Gastroesophageal sphincter (tissue), 4 donors: ENCODE measurements around the gene TNFSF13B. TPM values are rescaled to one million over a fixed set of nuclear protein-coding genes. Genes with fewer than 3 reads are reported as not detected.
A peak's percentile ranks its signal among the peaks of the same experiment; 100 is the strongest.

Experiments used
- ATAC-seq: fragments of 150-250 bp; one replicate; pipeline ENCODE4 v1.9.1; 2016; ENCODE audit warnings: mild to moderate bottlenecking, moderate library complexity
- H3K27ac ChIP-seq, 4 donors: fragments of 200-600 bp; sonication (generic) in 3 of 4; 1 replicate in 3 of 4; 2 replicates in 1 of 4; pipeline ENCODE4 v1.5.1; 2016 to 2019
- H3K27me3 ChIP-seq: fragments of 200-600 bp; sonication (generic); one replicate; pipeline ENCODE4 v1.5.1; 2019
- H3K36me3 ChIP-seq, 2 donors: fragments of 200-600 bp; sonication (generic); one replicate each; pipeline ENCODE4 v1.5.1; 2019; ENCODE audit warnings: control low read depth in 1 of 2
- H3K4me1 ChIP-seq, 3 donors: fragments of 200-600 bp; sonication (generic); 1 replicate in 2 of 3; 2 replicates in 1 of 3; pipeline ENCODE4 v1.5.1; 2016 to 2019; ENCODE audit warnings: control low read depth in 2 of 3
- H3K4me3 ChIP-seq, 2 donors: fragments of 200-600 bp; sonication (generic); one replicate each; pipeline ENCODE4 v1.5.1; 2019; ENCODE audit warnings: mild to moderate bottlenecking in 1 of 2, moderate library complexity in 1 of 2
- H3K9me3 ChIP-seq, 3 donors: fragments of 200-600 bp; sonication (generic); one replicate each; pipeline ENCODE4 v1.5.1; 2017 to 2019; ENCODE audit warnings: control low read depth in 2 of 3
- CTCF ChIP-seq, 4 experiments: fragments of 200-600 bp in 2 of 4; fragments of 450-650 bp in 2 of 4; sonication (generic) in 1 of 4; IDR thresholded peaks; one replicate each; pipeline ENCODE4 v1.5.1; 2017 to 2019; ENCODE audit warnings: antibody characterized with exemption in 4 of 4, mild to moderate bottlenecking in 2 of 4, moderate library complexity in 2 of 4
- EP300 ChIP-seq: sonication (generic); formaldehyde crosslinking; IDR thresholded peaks from one replicate; pipeline ENCODE4 v1.6.1; 2017; ENCODE audit warnings: antibody characterized with exemption, mild to moderate bottlenecking
- POLR2A ChIP-seq, 2 donors: fragments of 450-650 bp; IDR thresholded peaks; one replicate each; pipeline ENCODE4 v1.6.1; 2017; ENCODE audit warnings: antibody characterized with exemption in 2 of 2, mild to moderate bottlenecking in 2 of 2, moderate library complexity in 1 of 2
- POLR2AphosphoS5 ChIP-seq: sonication (generic); formaldehyde crosslinking; IDR thresholded peaks from one replicate; pipeline ENCODE4 v1.6.1; 2017; ENCODE audit warnings: antibody characterized with exemption
- WGBS, 2 donors: methylation state at CpG; one replicate each; pipeline ENCODE4 v1.1.5; 2018; ENCODE audit warnings: low coverage in 1 of 2; 5-methylcytosine and 5-hydroxymethylcytosine counted together
- total RNA-seq, 4 donors: library from RNA; depleted of rRNA; stranded (reverse); fragments of >200 nt; gene quantifications; one replicate each; pipeline ENCODE4 v1.1.0, GENCODE V29; 2016

TNFSF13B gene
- total RNA-seq, 4 donors from 2014 or later = 1.0 to 20.1 (median 9.8) TPM

- H3K27ac ChIP-seq = no peak overlapping the region
- 53 to 56% methylated on average over 4 to 7 of the region's 7 CpGs for WGBS, 2 donors
- no peak overlapping the region for H3K4me3 ChIP-seq
- H3K36me3 ChIP-seq = no peaks in the 10 kb centered on the region
- H3K27me3 ChIP-seq = no peaks in the 10 kb centered on the region
- H3K4me1 ChIP-seq = no peaks in the 10 kb centered on the region
- ATAC-seq = no peak
- TF ChIP-seq POLR2AphosphoS5 = no peak
- peak in 3 of 4 experiments; percentile 29 to 48 (median 45) for TF ChIP-seq CTCF (IDR thresholded peaks at IDR 0.05)
- no peak for TF ChIP-seq EP300
- TF ChIP-seq POLR2A (IDR thresholded peaks at IDR 0.05) = no peak
- no peaks in the 10 kb centered on the region for H3K9me3 ChIP-seq
Measured at GRCh38 chr13:108342369-108343289, 73.1 kb downstream of the TNFSF13B start.

- H3K36me3 ChIP-seq = no peaks in the 10 kb centered on the region
- no peak overlapping the region for H3K27ac ChIP-seq
- no peak for TF ChIP-seq CTCF (IDR thresholded peaks at IDR 0.05)
- ATAC-seq = no peak
- no peak overlapping the region for H3K4me3 ChIP-seq
- H3K4me1 ChIP-seq = no peaks in the 10 kb centered on the region
- no peaks in the 10 kb centered on the region for H3K9me3 ChIP-seq
- peaks cover 3% of the 10 kb centered on the region for H3K27me3 ChIP-seq
- 78 to 87% methylated on average over 5 to 10 of the region's 10 CpGs for WGBS, 2 donors
Measured at GRCh38 chr13:108345016-108345415, 75.5 kb downstream of the TNFSF13B start.

DNA sequence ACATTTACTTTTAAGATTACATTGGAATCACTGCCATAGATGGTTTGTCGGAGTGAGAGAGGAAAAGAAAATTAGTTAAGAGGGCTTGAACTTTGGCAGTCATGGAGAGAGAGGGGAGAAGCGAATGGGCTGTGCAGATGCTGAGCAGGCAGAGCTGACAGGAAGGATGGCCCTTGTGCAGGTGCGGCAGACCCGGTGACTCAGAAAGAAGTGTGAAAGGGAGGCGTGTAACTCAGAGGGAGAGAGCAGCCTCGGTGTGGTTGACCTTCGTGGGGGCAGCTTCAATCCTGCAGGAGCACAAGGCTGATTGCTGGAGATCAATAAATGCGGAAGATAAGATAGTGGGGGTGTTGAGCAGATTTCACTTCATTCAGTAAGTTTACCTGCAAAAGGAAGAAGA, 76.9 kb downstream of the TNFSF13B start:
- Histone ChIP-seq H3K9me3 (no peaks in the 10 kb centered on the region), H3K4me1 (no peaks in the 10 kb centered on the region), H3K27ac (no peak overlapping the region), H3K4me3 (no peak overlapping the region), H3K27me3 (peaks cover 8% of the 10 kb centered on the region), H3K36me3 (no peaks in the 10 kb centered on the region)
- ATAC-seq = no peak
- TF ChIP-seq POLR2AphosphoS5 (no peak), EP300 (no peak), POLR2A (IDR thresholded peaks at IDR 0.05) (no peak), CTCF (IDR thresholded peaks at IDR 0.05) (no peak)
- 55 to 86% methylated on average over 3 to 8 of the region's 8 CpGs for WGBS, 2 donors

DNA sequence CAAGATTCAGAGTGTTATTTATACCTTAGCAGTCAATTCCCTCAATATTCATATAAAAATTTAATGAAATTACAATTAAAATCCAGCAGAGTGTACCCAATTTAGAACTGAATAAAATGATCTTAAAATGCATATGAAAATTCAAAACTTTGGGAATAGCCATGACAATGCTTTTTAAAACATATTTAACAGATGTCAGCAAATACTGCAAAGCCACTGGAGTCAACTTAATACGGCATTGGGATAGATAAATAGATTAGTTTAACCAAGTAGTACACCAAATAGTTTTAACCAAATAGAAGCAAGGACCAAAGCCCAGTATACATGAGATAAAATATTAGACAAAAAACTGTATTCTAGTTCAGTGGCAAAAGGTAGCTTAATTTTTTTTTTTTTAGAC, 79.8 kb downstream of the TNFSF13B start:
- Histone ChIP-seq H3K27me3 (peaks cover 12% of the 10 kb centered on the region), H3K36me3 (no peaks in the 10 kb centered on the region), H3K4me3 (no peak overlapping the region), H3K27ac (no peak overlapping the region), H3K9me3 (no peaks in the 10 kb centered on the region), H3K4me1 (no peaks in the 10 kb centered on the region)
- no peak for ATAC-seq
- TF ChIP-seq POLR2AphosphoS5 (no peak), POLR2A (IDR thresholded peaks at IDR 0.05) (no peak), EP300 (no peak), CTCF (IDR thresholded peaks at IDR 0.05) (no peak)
- WGBS, 2 donors = 0 to 65% methylated on average over 1 of the region's 1 CpG

- peaks cover 12% of the 10 kb centered on the region for H3K27me3 ChIP-seq
- no peaks in the 10 kb centered on the region for H3K9me3 ChIP-seq
- ATAC-seq = no peak
- no peaks in the 10 kb centered on the region for H3K4me1 ChIP-seq
- H3K27ac ChIP-seq = no peak overlapping the region
- no peaks in the 10 kb centered on the region for H3K36me3 ChIP-seq
- no peak for TF ChIP-seq EP300
- no peak for TF ChIP-seq CTCF (IDR thresholded peaks at IDR 0.05)
- no peak for TF ChIP-seq POLR2A (IDR thresholded peaks at IDR 0.05)
- no peak for TF ChIP-seq POLR2AphosphoS5
- H3K4me3 ChIP-seq = no peak overlapping the region
- 81 to 100% methylated on average over 1 to 9 of the region's 9 CpGs for WGBS, 2 donors
Measured at GRCh38 chr13:108350579-108350978, 81.1 kb downstream of the TNFSF13B start.
